Measurements from ENCODE around the gene ADGRV1.

DNA sequence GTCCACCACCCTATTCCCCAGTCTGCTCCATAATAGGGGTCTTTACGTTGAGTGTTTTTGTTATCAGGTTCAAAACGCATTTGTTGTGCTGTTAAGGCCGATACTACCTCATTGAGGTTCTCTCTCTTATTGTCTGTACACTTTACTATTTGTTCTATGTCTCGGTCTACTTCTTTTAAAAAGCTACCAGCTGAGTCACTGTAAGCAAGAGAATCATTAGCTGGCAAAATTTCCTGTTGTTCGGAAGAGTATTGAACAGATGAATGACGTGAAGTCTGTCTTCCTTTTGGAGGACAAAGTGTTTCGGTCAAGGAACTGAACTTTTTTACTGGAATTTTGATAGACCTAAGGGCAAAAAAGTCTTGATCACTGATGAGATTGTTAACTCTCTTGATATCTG is 39.5 kb upstream of the ADGRV1 start:
- TF ChIP-seq, protein P1, sequence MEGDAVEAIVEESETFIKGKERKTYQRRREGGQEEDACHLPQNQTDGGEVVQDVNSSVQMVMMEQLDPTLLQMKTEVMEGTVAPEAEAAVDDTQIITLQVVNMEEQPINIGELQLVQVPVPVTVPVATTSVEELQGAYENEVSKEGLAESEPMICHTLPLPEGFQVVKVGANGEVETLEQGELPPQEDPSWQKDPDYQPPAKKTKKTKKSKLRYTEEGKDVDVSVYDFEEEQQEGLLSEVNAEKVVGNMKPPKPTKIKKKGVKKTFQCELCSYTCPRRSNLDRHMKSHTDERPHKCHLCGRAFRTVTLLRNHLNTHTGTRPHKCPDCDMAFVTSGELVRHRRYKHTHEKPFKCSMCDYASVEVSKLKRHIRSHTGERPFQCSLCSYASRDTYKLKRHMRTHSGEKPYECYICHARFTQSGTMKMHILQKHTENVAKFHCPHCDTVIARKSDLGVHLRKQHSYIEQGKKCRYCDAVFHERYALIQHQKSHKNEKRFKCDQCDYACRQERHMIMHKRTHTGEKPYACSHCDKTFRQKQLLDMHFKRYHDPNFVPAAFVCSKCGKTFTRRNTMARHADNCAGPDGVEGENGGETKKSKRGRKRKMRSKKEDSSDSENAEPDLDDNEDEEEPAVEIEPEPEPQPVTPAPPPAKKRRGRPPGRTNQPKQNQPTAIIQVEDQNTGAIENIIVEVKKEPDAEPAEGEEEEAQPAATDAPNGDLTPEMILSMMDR (conservative IDR thresholded peaks at IDR 0.05; ENCODE audit: low read depth, low read length): no peak
- no peak for TF ChIP-seq EZH2 (IDR thresholded peaks at IDR 0.05; ENCODE audit: borderline replicate concordance, low read depth, low read length, poor library complexity, severe bottlenecking)

Data from A673 (cell line).